ENCODE measurements around the gene PCCA.
A peak's percentile ranks its signal among the peaks of the same experiment; 100 is the strongest.
"Not testable (repeated sequence)": the region's sequence is repeated elsewhere in the genome, so short reads cannot be mapped to it uniquely, and the experiment has no call there.

PCCA gene

GRCh38 chr13:100364591-100364990 is 275.7 kb downstream of the PCCA start:
- no peak for DNase-seq

- DNase-seq: no peak
Measured at GRCh38 chr13:100365680-100366079, 276.8 kb downstream of the PCCA start.

GRCh38 chr13:100378533-100378932 is 289.6 kb downstream of the PCCA start:
- no peak for DNase-seq

DNA sequence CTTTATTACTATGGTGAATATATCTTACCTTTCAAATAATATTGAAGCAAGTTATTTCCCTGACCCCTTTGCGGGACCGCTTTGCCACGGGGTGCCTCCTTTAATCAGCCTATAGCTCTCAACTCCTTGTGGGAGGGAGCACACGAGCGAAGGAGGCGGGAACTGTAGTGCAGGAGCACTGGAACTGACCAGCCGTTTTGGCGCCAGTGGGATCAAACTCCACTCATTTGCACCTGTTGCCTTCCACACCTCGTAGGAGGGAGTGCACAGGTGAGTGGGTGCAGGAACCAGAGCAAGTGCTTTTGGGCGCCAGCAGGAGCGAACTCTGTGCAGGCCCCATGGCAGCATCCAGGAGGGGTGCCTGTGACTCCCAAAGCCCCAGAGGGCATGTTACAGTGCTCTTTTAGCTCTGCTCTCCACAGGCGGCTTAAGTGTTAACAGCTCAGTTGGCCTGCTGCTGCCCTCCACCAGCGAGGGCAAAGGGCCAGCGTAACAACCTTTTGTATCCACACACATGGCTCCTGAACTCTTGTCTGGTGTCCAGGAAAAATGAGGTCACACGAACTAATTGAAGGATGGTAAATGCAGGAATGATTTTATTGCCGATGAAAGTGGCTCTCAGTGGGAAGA is 292.8 kb downstream of the PCCA start:
- no peak for DNase-seq

- DNase-seq: no peak
Measured at GRCh38 chr13:100382785-100383184, 293.9 kb downstream of the PCCA start.

GRCh38 chr13:100387416-100387815 is 298.5 kb downstream of the PCCA start:
- DNase-seq: no peak

GRCh38 chr13:100388150-100388549 is 299.3 kb downstream of the PCCA start:
- not testable (repeated sequence) for DNase-seq

GRCh38 chr13:100388923-100389322 is 300.0 kb downstream of the PCCA start:
- no peak for DNase-seq

DNA sequence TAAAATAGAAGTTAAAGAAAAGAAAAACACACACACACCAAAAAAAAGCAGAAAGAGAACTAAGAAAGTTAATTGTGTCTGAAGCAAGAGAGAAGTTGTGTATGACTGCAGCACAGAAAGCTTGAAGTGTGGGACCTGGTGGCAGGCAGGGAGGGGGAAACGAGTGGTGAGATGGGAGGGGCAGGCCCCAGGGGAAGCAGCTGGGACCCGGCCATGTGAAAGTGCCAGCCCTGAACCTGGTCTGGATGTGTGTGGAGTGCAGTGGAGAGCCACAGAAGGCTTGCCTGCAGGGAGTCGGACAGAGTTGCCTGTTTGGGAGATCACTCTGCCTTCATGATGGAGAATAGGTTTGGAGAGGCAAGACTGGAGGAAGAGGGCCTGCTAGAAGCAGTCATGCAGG is 300.7 kb downstream of the PCCA start:
- DNase-seq: no peak

GRCh38 chr13:100392709-100393630 is 304.1 kb downstream of the PCCA start:
- DNase-seq: peak; percentile 54

- peak; percentile 75 for DNase-seq
Measured at GRCh38 chr13:100394005-100394695, 305.3 kb downstream of the PCCA start.

DNA sequence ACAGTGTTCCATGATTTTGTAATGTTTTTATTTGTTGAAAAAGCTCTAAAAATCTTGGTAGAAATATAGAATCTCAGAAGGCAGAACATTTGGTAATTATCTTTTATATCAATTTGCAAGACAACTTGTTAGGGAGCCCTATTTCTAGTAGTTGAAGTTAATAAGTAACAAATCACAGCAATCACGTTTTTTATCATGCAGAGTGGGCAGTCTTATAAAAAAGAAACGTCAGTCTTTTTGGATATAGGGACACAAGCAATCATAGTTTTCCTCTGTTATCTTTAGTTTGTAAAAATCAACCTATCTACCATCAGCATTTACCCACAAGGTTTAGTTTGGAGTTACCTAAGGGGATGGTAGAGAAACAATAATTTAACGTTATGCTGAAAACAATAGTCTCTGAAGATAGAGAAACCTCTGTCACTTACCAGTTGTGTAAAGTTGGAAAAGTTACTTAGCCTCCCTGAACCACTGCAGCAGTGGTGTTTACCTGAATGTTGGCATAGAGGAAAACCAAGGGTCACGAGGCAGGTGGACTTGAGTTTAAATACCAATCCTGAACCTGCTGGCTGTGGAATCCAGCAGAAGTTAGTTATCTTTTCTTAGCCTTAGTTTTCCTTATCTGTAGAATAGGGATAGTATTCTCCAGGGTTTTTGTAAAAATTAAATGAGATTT is 306.9 kb downstream of the PCCA start:
- DNase-seq: no peak

GRCh38 chr13:100396776-100397175 is 307.9 kb downstream of the PCCA start:
- DNase-seq: no peak

DNA sequence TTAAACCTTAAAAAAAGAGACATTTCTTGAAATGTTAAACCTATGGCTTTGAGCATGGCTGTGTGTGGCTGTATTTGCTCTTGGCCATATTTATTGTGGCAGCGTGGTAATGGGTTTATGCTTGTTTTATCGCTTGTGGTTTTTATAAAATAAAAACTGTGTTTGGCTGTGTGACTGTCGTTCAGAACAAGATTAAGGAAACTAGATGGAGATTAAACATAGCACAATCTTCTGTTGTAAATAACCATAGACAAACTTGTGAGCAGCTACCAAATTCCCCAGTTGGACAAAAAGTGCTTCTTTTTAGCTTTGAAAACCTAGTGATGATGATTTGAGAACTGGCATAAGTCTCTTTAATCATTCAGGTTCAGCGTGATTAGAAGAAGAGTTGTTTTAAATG is 308.7 kb downstream of the PCCA start:
- DNase-seq: no peak

DNA sequence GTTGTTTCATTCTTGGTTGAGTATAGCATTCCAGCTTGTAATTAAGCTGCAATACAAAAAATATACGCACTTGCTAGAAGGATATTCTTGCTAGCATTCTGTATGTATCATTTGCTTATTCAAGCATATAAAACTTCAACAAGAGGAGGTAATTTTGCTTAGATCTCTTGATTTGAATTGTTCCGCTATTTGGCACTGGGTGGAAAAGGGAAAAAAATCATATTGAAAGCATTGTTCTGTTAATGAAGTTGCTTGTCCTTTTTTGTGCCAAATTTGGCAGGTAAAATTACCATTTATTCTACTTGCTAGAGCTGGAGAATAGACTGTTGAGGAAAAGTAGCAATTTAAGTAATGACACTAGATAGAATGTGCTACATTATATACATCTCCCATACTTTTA is 309.5 kb downstream of the PCCA start:
- DNase-seq: no peak

GRCh38 chr13:100399455-100399854 is 310.6 kb downstream of the PCCA start:
- peak; percentile 68 for DNase-seq

- DNase-seq: no peak
Measured at GRCh38 chr13:100403675-100404074, 314.8 kb downstream of the PCCA start.

GRCh38 chr13:100409132-100409531 is 320.2 kb downstream of the PCCA start:
- DNase-seq: no peak

GRCh38 chr13:100423375-100423774 is 334.5 kb downstream of the PCCA start:
- DNase-seq: no peak

GRCh38 chr13:100428986-100429385 is 340.1 kb downstream of the PCCA start:
- no peak for DNase-seq

GRCh38 chr13:100432611-100433010 is 343.7 kb downstream of the PCCA start:
- no peak for DNase-seq

GRCh38 chr13:100433475-100433874 is 344.6 kb downstream of the PCCA start:
- no peak for DNase-seq
